Upper lobe of left lung (tissue), 6 donors: ENCODE results near the gene PDE4D. TPM values are rescaled to one million over a fixed set of nuclear protein-coding genes. Genes with fewer than 3 reads are reported as not detected.

Experiments
- ATAC-seq, 2 donors: fragments of 200-7000 bp; cut with Tn5 transposase; one replicate each; pipeline ENCODE4 v1.9.1; 2022; ENCODE audit warnings: mild to moderate bottlenecking in 2 of 2, moderate library complexity in 2 of 2; ENCODE audit not compliant: low FRiP score in 2 of 2
- DNase-seq, 2 donors: peaks; one replicate each; pipeline ENCODE4 v3.0.0-alpha.2; 2019 to 2020
- H3K27ac ChIP-seq, 4 donors: fragments of 200-600 bp; sonication (generic); one replicate each; pipeline ENCODE4 v1.5.1; 2016 to 2019
- H3K27me3 ChIP-seq, 4 donors: fragments of 200-600 bp; sonication (generic); one replicate each; pipeline ENCODE4 v1.5.1; 2017 to 2019
- H3K36me3 ChIP-seq, 4 donors: fragments of 200-600 bp; sonication (generic); one replicate each; pipeline ENCODE4 v1.5.1; 2016 to 2019
- H3K4me1 ChIP-seq, 4 donors: fragments of 200-600 bp; sonication (generic); one replicate each; pipeline ENCODE4 v1.5.1; 2018 to 2019
- H3K4me3 ChIP-seq, 4 donors: fragments of 200-600 bp; sonication (generic); one replicate each; pipeline ENCODE4 v1.5.1; 2017 to 2019; ENCODE audit warnings: mild to moderate bottlenecking in 2 of 4, moderate library complexity in 1 of 4
- H3K9me3 ChIP-seq, 4 donors: fragments of 200-600 bp; sonication (generic); one replicate each; pipeline ENCODE4 v1.5.1; 2018 to 2019
- EP300 ChIP-seq, 4 donors: sonication (generic); formaldehyde crosslinking; IDR thresholded peaks; one replicate each; pipeline ENCODE4 v1.5.1; 2017; ENCODE audit warnings: antibody characterized with exemption in 4 of 4, control low read depth in 2 of 4
- POLR2A ChIP-seq, 4 donors: fragments of 450-650 bp; IDR thresholded peaks; one replicate each; pipeline ENCODE4 v1.5.1; 2016 to 2017; ENCODE audit warnings: antibody characterized with exemption in 4 of 4, mild to moderate bottlenecking in 2 of 4
- POLR2AphosphoS5 ChIP-seq, 2 donors: sonication (generic); formaldehyde crosslinking; IDR thresholded peaks; one replicate each; pipeline ENCODE4 v1.5.1; 2017; ENCODE audit warnings: antibody characterized with exemption in 2 of 2
- WGBS, 2 donors: methylation state at CpG; one replicate each; pipeline ENCODE4 v1.1.5; 2017 to 2018; 5-methylcytosine and 5-hydroxymethylcytosine counted together
- total RNA-seq, 6 donors: library from RNA; depleted of rRNA in 4 of 6; stranded (reverse); fragments of >200 nt in 4 of 6; gene quantifications; one replicate each; pipeline versions ENCODE4 v1.1.0 to v1.2.1, GENCODE V29; 2016 to 2021
- TF ChIP-seq, protein P1 (sequence below), 6 experiments: fragments of 450-650 bp in 4 of 6; fragments of 200-600 bp in 2 of 6; sonication (generic) in 2 of 6; IDR thresholded peaks; one replicate each; pipeline ENCODE4 v1.5.1; 2016 to 2019; ENCODE audit warnings: antibody characterized with exemption in 6 of 6
- donor health status: DM: no; HTN: no; CAD: no; lungs with moderate emphysema.
- donor health status: DM: no; HTN: yes; CAD: no; lungs with severe emphysema.

The PDE4D gene
- total RNA-seq, 6 donors from 2014 or later, result 50.4 to 188 (median 84.0) TPM

GRCh38 chr5:59660737-59661136 lies 232.8 kb downstream of the PDE4D start:
- Histone ChIP-seq H3K4me1 (peaks cover 3 to 9% (median 7%) of the 10 kb centered on the region in 4 donors), H3K27ac (no peak overlapping the region), H3K27me3 (no peaks in the 10 kb centered on the region), H3K9me3 (no peaks in the 10 kb centered on the region), H3K36me3 (no peaks in the 10 kb centered on the region), H3K4me3 (no peak overlapping the region)
- DNase-seq (no peak), ATAC-seq (no peak)
- TF ChIP-seq, protein P1, sequence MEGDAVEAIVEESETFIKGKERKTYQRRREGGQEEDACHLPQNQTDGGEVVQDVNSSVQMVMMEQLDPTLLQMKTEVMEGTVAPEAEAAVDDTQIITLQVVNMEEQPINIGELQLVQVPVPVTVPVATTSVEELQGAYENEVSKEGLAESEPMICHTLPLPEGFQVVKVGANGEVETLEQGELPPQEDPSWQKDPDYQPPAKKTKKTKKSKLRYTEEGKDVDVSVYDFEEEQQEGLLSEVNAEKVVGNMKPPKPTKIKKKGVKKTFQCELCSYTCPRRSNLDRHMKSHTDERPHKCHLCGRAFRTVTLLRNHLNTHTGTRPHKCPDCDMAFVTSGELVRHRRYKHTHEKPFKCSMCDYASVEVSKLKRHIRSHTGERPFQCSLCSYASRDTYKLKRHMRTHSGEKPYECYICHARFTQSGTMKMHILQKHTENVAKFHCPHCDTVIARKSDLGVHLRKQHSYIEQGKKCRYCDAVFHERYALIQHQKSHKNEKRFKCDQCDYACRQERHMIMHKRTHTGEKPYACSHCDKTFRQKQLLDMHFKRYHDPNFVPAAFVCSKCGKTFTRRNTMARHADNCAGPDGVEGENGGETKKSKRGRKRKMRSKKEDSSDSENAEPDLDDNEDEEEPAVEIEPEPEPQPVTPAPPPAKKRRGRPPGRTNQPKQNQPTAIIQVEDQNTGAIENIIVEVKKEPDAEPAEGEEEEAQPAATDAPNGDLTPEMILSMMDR (IDR thresholded peaks at IDR 0.05), result peak in 3 of 6 experiments; percentile 11 to 25 (median 17)
- TF ChIP-seq POLR2A (IDR thresholded peaks at IDR 0.05), result no peak
- 26% methylated on average over 1 of the region's 1 CpG for WGBS, 2 donors

- Histone ChIP-seq H3K4me3 (no peak overlapping the region), H3K27ac (no peak overlapping the region), H3K27me3 (no peaks in the 10 kb centered on the region), H3K36me3 (no peaks in the 10 kb centered on the region), H3K9me3 (no peaks in the 10 kb centered on the region), H3K4me1 (peaks cover 0 to under 1% (median 0%) of the 10 kb centered on the region in 4 donors)
- ATAC-seq, result no peak
- 72 to 81% methylated on average over 5 of the region's 5 CpGs for WGBS, 2 donors
- DNase-seq, result no peak
- TF ChIP-seq POLR2AphosphoS5 (IDR thresholded peaks at IDR 0.05) (no peak), POLR2A (IDR thresholded peaks at IDR 0.05) (no peak), EP300 (IDR thresholded peaks at IDR 0.05) (no peak)
- TF ChIP-seq, protein P1 (IDR thresholded peaks at IDR 0.05), result no peak
Observed at GRCh38 chr5:59656351-59657254, 236.9 kb downstream of the PDE4D start.

DNA sequence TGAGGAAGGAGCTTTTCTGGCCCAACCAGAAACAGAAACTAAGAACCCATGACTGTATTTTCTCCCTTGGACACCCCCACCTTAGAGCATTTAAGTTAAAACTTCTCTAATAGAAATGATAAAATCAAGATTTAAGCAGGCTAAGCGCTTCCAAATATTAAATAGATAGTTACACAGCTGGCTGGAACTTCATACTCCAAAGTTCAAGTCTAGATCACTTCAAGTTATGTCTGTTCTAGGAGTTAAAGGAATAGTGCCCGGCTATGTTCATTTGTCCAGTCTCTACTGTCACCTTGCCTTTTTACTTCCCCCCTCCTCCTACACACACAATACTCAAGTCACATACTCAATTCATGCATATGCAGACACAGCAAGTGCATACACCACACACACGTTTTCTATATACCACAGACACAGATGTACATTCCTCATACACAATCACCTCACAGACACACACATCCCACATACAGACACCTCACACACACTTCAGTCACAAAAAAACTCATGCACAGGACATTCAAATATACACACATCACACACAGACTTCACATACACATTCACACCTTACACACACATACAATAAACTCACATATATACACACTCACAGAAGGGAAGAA lies 237.7 kb downstream of the PDE4D start:
- Histone ChIP-seq H3K36me3 (no peaks in the 10 kb centered on the region), H3K27me3 (no peaks in the 10 kb centered on the region), H3K27ac (no peak overlapping the region), H3K4me3 (no peak overlapping the region), H3K4me1 (no peaks in the 10 kb centered on the region), H3K9me3 (no peaks in the 10 kb centered on the region)
- DNase-seq (no peak), ATAC-seq (no peak)
- 79 to 82% methylated on average over 3 of the region's 3 CpGs for WGBS, 2 donors
- no peak for TF ChIP-seq POLR2A (IDR thresholded peaks at IDR 0.05)
- TF ChIP-seq POLR2AphosphoS5 (IDR thresholded peaks at IDR 0.05), result no peak
- TF ChIP-seq, protein P1 (IDR thresholded peaks at IDR 0.05), result no peak
- TF ChIP-seq EP300 (IDR thresholded peaks at IDR 0.05), result no peak

- ATAC-seq (no peak), DNase-seq (no peak)
- Histone ChIP-seq H3K27me3 (no peaks in the 10 kb centered on the region), H3K4me3 (no peak overlapping the region), H3K36me3 (no peaks in the 10 kb centered on the region), H3K9me3 (no peaks in the 10 kb centered on the region), H3K27ac (no peak overlapping the region), H3K4me1 (no peaks in the 10 kb centered on the region)
- WGBS, 2 donors, result 89 to 97% methylated on average over 1 of the region's 1 CpG
- TF ChIP-seq POLR2AphosphoS5 (IDR thresholded peaks at IDR 0.05), result no peak
- TF ChIP-seq, protein P1 (IDR thresholded peaks at IDR 0.05), result no peak
- no peak for TF ChIP-seq EP300 (IDR thresholded peaks at IDR 0.05)
- no peak for TF ChIP-seq POLR2A (IDR thresholded peaks at IDR 0.05)
Observed at GRCh38 chr5:59654691-59655090, 238.8 kb downstream of the PDE4D start.
